GM12875 (cell line): ENCODE results near the gene ZSWIM6.

Experiments
- H3K4me3 ChIP-seq: one replicate; pipeline ENCODE4 v1.5.1; 2011; ENCODE audit warnings: low read depth, low read length, control low read depth
- TF ChIP-seq, protein P1 (sequence below): IDR thresholded peaks from 2 replicates; pipeline ENCODE4 v1.5.1; 2011; ENCODE audit warnings: low read depth, mild to moderate bottlenecking, control low read depth, inconsistent platforms, low read length, moderate library complexity, borderline replicate concordance; ENCODE audit not compliant: insufficient read depth

Gene ZSWIM6

DNA sequence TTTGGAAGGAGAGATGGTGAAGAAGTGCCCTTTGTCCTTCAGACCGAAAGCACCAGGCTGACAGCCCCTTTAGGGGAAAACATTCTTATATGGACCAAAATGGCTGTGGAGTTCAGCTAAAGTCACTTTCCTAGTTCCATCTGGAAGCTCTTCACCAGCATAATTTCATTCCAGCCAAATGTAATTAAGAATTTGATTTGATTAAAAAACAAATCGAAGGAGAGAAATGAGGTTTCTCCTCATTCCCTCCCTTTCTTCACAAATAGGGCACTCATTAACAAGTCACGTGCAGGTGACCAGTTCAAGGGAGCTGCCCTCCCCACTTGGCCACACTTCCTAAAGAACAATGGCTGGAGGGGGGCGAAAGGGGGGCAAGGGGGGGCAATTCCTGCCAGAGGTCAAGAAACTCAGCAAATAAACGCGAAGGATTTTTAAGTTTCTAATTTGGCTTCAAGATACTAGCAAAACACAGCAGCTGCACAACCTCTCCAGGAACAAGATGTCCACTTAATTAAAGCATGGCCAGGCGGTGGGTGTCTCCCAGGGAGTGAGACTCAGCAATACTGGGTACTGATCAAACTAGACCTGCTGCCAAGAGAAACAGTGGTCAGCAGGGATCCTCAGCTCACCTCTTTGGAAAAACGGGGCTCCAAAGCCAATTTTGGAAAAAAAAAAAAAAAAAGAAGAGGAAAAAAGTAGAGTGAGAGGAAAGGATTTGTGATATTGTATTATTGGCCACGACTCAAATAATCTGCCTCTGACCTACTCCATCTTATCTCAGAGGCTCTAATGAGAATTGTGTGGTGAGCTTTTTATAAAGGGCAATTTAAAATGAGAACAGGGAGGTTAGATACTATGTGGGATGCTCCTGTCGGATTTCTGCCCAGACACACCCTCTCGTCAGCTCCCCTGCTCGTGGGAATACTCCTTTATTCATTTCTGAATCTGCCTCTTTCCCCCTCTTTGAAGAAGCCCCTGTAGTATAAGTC, 254.3 kb downstream of the ZSWIM6 start:
- no peak overlapping the region for H3K4me3 ChIP-seq
- TF ChIP-seq, protein P1, sequence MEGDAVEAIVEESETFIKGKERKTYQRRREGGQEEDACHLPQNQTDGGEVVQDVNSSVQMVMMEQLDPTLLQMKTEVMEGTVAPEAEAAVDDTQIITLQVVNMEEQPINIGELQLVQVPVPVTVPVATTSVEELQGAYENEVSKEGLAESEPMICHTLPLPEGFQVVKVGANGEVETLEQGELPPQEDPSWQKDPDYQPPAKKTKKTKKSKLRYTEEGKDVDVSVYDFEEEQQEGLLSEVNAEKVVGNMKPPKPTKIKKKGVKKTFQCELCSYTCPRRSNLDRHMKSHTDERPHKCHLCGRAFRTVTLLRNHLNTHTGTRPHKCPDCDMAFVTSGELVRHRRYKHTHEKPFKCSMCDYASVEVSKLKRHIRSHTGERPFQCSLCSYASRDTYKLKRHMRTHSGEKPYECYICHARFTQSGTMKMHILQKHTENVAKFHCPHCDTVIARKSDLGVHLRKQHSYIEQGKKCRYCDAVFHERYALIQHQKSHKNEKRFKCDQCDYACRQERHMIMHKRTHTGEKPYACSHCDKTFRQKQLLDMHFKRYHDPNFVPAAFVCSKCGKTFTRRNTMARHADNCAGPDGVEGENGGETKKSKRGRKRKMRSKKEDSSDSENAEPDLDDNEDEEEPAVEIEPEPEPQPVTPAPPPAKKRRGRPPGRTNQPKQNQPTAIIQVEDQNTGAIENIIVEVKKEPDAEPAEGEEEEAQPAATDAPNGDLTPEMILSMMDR = no peak

DNA sequence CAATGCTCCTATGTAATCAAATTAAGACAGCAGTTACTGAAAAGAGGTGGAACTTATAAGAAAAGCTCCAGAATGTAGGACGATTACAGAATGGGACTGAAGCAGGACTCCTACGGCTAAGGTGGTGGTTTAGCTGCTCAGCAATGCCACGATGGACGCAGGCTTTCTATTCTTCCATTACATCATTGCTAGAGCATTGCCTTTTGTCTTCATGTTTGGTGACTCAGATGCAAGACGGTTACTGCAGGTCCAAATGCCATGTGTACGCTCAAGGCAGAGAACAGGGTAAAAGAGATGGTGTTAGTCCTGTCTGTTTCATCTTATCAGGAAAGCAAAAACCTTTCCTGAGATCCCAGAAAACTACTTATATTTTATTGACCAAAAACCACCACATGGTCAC, 255.1 kb downstream of the ZSWIM6 start:
- no peak overlapping the region for H3K4me3 ChIP-seq
- TF ChIP-seq, protein P1 = no peak

DNA sequence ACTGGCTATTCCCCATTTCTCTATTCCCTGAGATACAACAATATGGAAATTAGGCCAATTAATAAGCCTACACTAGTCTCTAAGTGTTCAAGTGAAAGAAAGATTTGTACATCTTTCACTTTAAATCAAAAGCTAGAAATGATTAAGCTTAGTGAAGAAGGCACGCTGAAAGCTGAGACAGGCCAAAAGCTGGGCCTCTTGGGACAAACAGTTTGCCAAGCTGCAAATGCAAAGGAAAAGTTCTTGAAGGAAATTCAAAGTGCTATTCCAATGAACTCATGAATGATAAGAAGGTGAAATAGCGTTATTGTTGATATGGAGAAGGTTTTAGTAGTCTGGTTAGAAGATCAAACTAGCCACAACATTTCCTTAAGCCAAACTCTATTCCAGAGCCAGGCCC, 256.2 kb downstream of the ZSWIM6 start:
- TF ChIP-seq, protein P1 = no peak
- H3K4me3 ChIP-seq = no peak overlapping the region

DNA sequence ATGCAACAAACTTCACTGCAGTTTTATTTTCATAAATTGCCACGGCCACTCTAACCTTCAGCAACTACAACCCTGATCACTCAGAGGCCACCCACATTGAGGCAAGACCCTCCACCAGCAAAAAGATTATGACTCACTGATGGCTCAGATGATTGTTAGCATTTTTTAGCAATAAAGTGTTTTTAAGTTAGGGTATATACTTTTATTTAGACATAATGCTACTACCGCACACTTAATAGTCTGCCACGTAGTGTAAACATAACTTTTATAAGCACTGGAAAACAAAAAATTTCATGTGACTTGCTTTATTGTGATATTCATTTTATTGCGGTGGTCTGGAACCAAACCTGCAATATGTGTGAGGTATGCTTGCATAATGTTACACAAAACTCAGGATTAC, 257.9 kb downstream of the ZSWIM6 start:
- no peak overlapping the region for H3K4me3 ChIP-seq
- TF ChIP-seq, protein P1 = no peak

DNA sequence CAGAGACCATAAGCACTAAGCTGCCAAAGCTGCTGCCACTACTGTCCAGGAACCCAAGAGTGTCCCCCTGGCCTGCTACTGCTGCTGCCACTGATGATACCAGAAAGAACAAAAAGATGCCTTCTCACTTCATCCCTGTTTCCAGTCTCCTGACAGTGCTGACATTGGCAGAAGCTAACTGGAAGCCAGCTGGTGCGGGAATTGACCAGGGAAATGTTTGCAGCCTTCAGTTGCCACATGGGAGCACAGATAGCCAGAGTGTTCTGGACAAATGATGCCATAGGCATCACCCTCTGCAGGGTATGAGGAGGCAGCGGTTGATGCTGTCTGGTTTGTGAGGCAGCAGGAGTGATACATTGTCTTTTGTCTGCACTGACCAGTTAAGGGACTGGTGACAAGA, 258.4 kb downstream of the ZSWIM6 start:
- no peak overlapping the region for H3K4me3 ChIP-seq
- TF ChIP-seq, protein P1 = no peak

DNA sequence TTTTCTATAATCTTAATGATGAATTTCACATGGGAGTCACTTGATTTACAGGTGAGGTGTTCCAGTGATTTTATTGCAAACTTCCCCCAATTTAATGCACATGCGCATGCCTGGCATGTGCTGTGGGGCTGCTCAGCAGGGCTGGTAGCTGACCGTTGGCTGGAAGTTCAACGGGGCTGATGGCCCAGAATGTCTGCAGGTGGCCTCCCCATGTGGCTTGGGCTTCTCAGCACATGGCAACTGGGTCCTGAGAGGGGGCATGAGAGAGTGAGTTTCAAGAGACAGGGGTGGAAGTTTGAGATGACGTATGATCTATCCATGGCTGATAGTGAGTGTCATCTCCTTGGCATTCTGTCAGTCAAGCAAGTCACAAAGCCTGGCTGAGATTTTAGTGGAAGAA, 259.8 kb downstream of the ZSWIM6 start:
- TF ChIP-seq, protein P1 = no peak
- no peak overlapping the region for H3K4me3 ChIP-seq

DNA sequence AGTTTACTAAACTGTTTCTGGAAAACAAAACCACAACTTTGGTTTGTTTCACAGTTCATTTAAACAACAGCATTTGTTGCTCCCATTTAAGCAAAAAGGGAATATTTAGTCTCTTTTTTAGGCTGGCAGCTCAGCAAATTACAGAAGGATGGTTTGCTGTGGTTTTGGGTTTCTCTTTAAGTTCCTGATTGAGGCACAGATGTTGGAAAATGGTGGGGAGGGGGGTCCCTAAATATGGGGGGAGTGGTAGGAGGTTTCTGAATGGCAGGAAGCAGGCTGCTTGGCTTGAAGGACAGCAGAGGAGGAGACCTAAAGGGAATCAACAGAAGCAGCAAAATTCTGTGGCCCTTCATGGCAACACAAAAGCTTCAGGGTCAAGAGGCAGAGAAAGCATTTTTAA, 263.4 kb downstream of the ZSWIM6 start:
- TF ChIP-seq, protein P1 = no peak
- no peak overlapping the region for H3K4me3 ChIP-seq
